Choroid plexus epithelial cell (primary cell): ENCODE measurements around the gene NPHS1.

ENCODE experiments used
- DNase-seq: peaks from one replicate; pipeline ENCODE4 v3.0.0-alpha.2; 2010; ENCODE audit warnings: low read depth
- H3K4me3 ChIP-seq: 2 replicates; pipeline ENCODE4 v1.5.1; 2011; ENCODE audit warnings: low read depth, mild to moderate bottlenecking, control low read depth, low read length, moderate library complexity
- TF ChIP-seq, protein P1 (sequence below): conservative IDR thresholded peaks from 2 replicates; pipeline ENCODE4 v1.5.1; 2011; ENCODE audit warnings: low read depth, mild to moderate bottlenecking, control low read depth, inconsistent platforms, low read length, moderate library complexity

NPHS1 gene

DNA sequence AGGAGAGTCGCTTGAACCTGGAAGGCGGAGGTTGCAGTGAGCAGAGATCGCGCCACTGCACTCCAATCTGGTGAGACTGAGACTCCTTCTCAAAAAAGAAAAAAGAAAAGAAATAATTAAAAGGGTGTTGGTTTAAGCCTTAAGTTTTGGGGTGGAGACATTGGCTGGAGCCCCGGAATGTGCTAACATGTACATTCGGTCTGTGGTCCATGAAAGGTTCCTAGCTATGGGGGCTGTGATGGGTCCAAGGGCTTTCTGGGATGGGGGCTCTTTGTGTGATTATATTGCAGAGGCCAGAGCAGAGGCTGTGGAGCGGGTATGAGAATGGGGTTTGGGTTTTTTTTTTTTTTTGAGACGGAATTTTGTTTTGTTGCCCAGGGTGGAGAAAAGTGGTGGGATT lies 33.6 kb upstream of the NPHS1 start:
- no peak for DNase-seq
- no peak overlapping the region for H3K4me3 ChIP-seq
- TF ChIP-seq, protein P1, sequence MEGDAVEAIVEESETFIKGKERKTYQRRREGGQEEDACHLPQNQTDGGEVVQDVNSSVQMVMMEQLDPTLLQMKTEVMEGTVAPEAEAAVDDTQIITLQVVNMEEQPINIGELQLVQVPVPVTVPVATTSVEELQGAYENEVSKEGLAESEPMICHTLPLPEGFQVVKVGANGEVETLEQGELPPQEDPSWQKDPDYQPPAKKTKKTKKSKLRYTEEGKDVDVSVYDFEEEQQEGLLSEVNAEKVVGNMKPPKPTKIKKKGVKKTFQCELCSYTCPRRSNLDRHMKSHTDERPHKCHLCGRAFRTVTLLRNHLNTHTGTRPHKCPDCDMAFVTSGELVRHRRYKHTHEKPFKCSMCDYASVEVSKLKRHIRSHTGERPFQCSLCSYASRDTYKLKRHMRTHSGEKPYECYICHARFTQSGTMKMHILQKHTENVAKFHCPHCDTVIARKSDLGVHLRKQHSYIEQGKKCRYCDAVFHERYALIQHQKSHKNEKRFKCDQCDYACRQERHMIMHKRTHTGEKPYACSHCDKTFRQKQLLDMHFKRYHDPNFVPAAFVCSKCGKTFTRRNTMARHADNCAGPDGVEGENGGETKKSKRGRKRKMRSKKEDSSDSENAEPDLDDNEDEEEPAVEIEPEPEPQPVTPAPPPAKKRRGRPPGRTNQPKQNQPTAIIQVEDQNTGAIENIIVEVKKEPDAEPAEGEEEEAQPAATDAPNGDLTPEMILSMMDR = no peak

DNA sequence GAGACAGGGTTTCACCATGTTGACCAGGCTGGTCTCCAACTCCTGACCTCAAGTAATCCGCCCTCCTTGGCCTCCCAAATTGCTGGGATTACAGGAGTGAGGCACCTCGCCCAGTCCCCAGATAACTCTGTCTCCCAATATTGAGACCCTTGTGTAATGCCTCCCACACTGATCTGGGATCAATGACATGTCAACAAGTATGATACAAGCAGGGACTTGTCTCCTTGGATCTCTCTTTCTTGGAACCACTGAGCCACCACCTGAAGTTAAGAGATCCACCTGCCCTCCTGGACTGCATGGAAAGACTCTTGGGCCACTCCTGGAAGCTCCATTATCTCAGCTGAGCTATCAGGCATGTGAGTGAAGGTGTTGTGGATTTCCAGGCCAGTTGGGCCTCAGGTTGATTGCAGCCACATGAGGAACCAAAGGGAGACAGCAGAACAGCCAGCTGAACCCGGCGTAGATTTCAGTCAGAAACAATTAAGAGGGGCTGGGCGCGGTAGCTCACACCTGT lies 33.0 kb upstream of the NPHS1 start:
- DNase-seq = no peak
- TF ChIP-seq, protein P1 = no peak

DNA sequence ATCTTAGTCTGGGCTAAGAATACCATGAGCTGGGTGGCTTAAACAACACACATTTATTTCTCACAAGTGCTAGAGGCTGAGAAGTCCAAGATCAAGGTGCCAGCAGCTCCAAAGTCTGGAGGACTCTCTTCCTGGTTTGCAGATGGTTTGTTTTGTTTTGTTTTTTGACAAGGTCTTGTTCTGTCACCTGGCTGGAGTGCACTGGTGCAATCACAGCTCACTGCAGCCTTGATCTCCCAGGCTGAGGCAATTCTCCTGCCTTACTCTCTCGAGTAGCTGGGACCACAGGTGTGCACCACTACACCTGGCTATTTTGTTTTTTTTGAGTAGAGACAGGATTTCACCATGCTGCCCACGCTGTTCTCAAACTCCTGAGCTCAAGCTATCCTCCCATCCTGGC lies 31.6 kb upstream of the NPHS1 start:
- TF ChIP-seq, protein P1 = no peak
- no peak for DNase-seq
- no peak overlapping the region for H3K4me3 ChIP-seq

More for the DNA sequence above, 33.0 kb upstream of the NPHS1 start:
- no peak overlapping the region for H3K4me3 ChIP-seq

DNA sequence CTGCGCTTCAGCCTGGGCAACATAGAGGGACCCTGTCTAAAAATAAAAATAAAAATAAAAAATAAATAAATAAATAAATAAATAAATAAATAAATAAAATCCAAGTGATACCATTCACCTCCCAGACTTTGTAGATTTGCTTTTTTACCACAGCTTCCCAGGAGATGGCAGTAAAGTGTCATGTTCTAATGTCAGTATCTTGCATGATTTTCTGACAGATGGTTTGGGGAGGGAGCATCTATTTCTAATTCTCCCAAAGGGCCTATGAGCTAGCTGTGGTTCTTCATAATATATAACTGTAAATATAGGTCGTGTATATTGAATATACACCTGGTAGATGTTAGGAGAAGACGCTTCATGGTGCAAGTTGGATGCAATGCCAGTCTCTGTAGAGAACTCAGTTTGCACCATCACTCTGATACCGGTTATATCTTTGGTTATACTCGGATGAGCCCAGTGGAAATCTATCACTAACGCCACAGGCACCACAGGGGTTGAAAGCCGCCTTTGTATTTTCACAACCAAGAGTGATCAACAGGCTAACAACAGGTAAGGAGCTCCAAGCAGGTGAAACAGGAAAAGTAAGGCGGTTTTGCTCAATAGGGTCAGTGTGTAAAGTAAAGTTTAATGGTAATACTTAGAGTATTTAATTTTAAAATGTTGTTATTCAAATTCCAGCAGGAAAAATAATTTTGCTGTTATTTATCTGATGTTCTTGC lies 30.0 kb upstream of the NPHS1 start:
- TF ChIP-seq, protein P1 = peak; percentile 60
- H3K4me3 ChIP-seq = no peak overlapping the region
- DNase-seq = peak; percentile 92

DNA sequence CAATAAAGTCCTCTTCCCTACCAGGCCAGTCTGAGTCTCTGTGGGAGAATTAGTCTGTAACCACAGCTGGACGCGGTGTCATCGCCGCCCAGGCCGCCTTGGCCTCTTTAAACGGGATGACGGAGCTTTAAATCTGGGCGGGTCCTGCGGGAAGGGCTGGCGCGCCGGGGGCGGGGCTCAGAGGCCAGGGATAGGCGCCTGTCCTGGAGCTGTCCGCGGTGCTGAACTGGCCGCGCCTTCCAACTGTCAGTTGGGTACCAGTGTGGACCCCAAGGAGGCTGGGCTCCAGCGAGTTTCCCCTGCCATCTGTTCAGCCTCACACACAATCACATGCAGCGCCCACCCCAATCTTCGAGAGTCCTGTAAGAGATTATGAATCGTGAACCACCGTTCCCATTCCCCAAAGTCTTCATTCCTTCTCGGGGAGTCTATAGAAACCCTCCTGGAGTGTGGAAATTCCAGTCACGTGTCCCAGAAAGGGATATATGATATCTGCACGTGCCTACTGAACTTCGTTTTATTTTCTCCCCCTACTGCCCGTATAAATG lies 27.5 kb upstream of the NPHS1 start:
- TF ChIP-seq, protein P1 = no peak
- DNase-seq = peak; percentile 88
- H3K4me3 ChIP-seq = no peak overlapping the region

DNA sequence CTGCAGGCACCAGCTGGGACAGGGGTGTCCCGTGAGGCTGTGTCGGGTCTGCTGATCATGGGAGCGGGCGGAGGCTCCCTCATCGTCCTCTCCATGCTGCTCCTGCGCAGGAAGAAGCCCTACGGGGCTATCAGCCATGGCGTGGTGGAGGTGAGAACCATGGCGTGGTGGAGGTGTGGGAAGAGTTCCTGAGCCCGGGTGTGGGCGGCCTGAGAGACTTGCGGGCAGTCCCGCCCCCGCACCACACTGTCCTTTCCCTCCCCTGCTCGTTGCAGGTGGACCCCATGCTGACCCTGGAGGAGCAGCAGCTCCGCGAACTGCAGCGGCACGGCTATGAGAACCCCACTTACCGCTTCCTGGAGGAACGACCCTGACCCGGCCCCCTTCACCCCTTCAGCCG lies 26.8 kb upstream of the NPHS1 start:
- H3K4me3 ChIP-seq = no peak overlapping the region
- DNase-seq = no peak
- TF ChIP-seq, protein P1 = no peak

DNA sequence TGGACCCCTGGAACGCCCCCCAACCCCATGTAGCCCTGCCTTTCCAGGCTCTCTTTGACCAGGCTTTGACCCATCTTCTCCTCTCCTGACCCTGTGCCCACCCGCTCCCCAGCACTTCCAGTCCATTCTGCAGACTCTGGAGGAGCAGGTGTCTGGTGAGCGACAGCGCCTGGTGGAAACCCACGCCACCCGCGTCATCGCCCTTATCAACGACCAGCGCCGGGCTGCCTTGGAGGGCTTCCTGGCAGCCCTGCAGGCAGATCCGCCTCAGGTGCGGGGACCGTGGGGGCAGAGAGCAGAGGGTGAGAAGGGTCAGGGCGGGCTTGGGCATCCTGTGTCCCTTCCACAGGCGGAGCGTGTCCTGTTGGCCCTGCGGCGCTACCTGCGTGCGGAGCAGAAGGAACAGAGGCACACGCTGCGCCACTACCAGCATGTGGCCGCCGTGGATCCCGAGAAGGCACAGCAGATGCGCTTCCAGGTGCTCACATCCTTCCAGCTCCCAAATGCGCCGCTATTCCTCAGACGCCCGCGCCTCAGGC lies 22.2 kb upstream of the NPHS1 start:
- TF ChIP-seq, protein P1 = no peak
- no peak overlapping the region for H3K4me3 ChIP-seq
- DNase-seq = no peak
